GM12891 (cell line): ENCODE measurements around the gene PSME3IP1.

Source experiments
- PAX5 ChIP-seq: IDR thresholded peaks from 2 replicates; pipeline ENCODE4 v1.6.1; 2011; ENCODE audit warnings: low read length, moderate library complexity, mild to moderate bottlenecking; ENCODE audit not compliant: insufficient read depth, severe bottlenecking
- POLR2A ChIP-seq: IDR thresholded peaks from 2 replicates; pipeline ENCODE4 v1.6.1; 2011; ENCODE audit warnings: low read depth, low read length, control low read depth
- POLR2AphosphoS5 ChIP-seq: IDR thresholded peaks from 2 replicates; pipeline ENCODE4 v1.6.1; 2011; ENCODE audit warnings: low read depth, low read length, control low read depth
- SPI1 ChIP-seq: IDR thresholded peaks from 2 replicates; pipeline ENCODE4 v1.6.1; 2011; ENCODE audit warnings: low read depth, low read length, control low read depth
- TAF1 ChIP-seq: IDR thresholded peaks from 2 replicates; pipeline ENCODE4 v1.6.1; 2011; ENCODE audit warnings: low read depth, low read length, control low read depth

DNA sequence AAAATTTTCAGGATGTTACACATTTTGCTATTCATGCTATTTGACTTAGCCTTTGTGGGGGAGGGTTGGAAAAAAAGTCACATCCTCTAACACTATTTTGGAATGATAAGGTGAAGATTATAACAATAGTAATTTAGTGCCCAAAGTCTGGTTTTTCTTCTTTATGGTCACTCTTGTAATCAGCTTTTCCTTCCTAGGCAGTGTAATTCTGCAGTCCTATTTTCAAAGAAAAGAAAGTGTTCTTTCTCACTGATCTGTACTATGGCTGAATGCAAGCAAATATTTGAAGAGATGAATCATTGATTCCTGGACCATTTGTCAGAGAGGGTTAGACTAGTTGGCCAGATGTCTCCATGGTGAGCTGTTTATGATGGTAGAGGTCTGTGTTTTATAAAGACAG is 8.7 kb upstream of the PSME3IP1 start:
- TF ChIP-seq POLR2A, result no peak
- no peak for TF ChIP-seq SPI1
- no peak for TF ChIP-seq POLR2AphosphoS5
- TF ChIP-seq TAF1, result no peak
- TF ChIP-seq PAX5, result no peak
